Progenitor cell of endocrine pancreas (in vitro differentiated cells): ENCODE data around the gene KCNQ1. TPM values are rescaled to one million over a fixed set of nuclear protein-coding genes. Genes with fewer than 3 reads are reported as not detected.

ENCODE experiments used
- DNase-seq: peaks from one replicate; pipeline ENCODE4 v3.0.0; 2021; ENCODE audit warnings: low spot score; ENCODE audit not compliant: unreplicated experiment
- H3K27ac Mint-ChIP-seq: 2 replicates; pipeline ENCODE4 v1.8.0; 2021; ENCODE audit warnings: mild to moderate bottlenecking, moderate library complexity, mixed read lengths
- H3K27me3 Mint-ChIP-seq: 2 replicates; pipeline ENCODE4 v1.8.0; 2021; ENCODE audit warnings: mixed read lengths
- H3K36me3 Mint-ChIP-seq: 2 replicates; pipeline ENCODE4 v1.8.0; 2022; ENCODE audit warnings: mixed read lengths; ENCODE audit not compliant: insufficient read depth
- H3K4me1 Mint-ChIP-seq: 2 replicates; pipeline ENCODE4 v1.8.0; 2021; ENCODE audit warnings: low read depth, mixed read lengths
- H3K4me3 Mint-ChIP-seq: 2 replicates; pipeline ENCODE4 v1.8.0; 2021; ENCODE audit warnings: low read depth, mild to moderate bottlenecking, moderate library complexity, mixed read lengths
- H3K9me3 Mint-ChIP-seq: 2 replicates; pipeline ENCODE4 v1.8.0; 2021; ENCODE audit warnings: low read depth, mixed read lengths
- CTCF ChIP-seq: fragments of 200-600 bp; sonication (generic); IDR thresholded peaks from one replicate; pipeline ENCODE4 v1.5.0; 2021; ENCODE audit warnings: antibody characterized with exemption, mild to moderate bottlenecking; ENCODE audit not compliant: unreplicated experiment
- total RNA-seq: library from RNA; stranded (reverse); gene quantifications from 2 replicates; pipeline ENCODE4 v1.2.1, GENCODE V29; 2021

KCNQ1 gene
- total RNA-seq, 1 donor from 2014 or later = 3.3 TPM

- Mint-ChIP-seq H3K9me3 (no peaks in the 10 kb centered on the region), H3K4me1 (peaks cover under 1% of the 10 kb centered on the region), H3K36me3 (peaks cover 3% of the 10 kb centered on the region), H3K4me3 (no peak overlapping the region), H3K27me3 (peaks cover 22% of the 10 kb centered on the region), H3K27ac (no peak overlapping the region)
- DNase-seq = no peak
- no peak for TF ChIP-seq CTCF
Observed at GRCh38 chr11:2877474-2877873, 432.7 kb downstream of the KCNQ1 start.

GRCh38 chr11:2878782-2879181 is 434.0 kb downstream of the KCNQ1 start:
- Mint-ChIP-seq H3K4me1 (peaks cover 9% of the 10 kb centered on the region), H3K4me3 (no peak overlapping the region)

GRCh38 chr11:2880646-2881045 is 435.8 kb downstream of the KCNQ1 start:
- Mint-ChIP-seq H3K4me3 (no peak overlapping the region), H3K27me3 (peaks cover 16% of the 10 kb centered on the region), H3K27ac (no peak overlapping the region), H3K36me3 (peaks cover 9% of the 10 kb centered on the region), H3K9me3 (no peaks in the 10 kb centered on the region), H3K4me1 (peaks cover 9% of the 10 kb centered on the region)
- DNase-seq = no peak
- no peak for TF ChIP-seq CTCF

More at GRCh38 chr11:2878782-2879181, 434.0 kb downstream of the KCNQ1 start:
- H3K36me3 Mint-ChIP-seq = peaks cover 9% of the 10 kb centered on the region
- H3K27ac Mint-ChIP-seq = no peak overlapping the region
- no peaks in the 10 kb centered on the region for H3K9me3 Mint-ChIP-seq
- peaks cover 26% of the 10 kb centered on the region for H3K27me3 Mint-ChIP-seq
- TF ChIP-seq CTCF = no peak
- no peak for DNase-seq

GRCh38 chr11:2881076-2881980 is 436.5 kb downstream of the KCNQ1 start:
- Mint-ChIP-seq H3K27me3 (peaks cover 13% of the 10 kb centered on the region), H3K36me3 (peaks cover 9% of the 10 kb centered on the region), H3K4me1 (peaks cover 9% of the 10 kb centered on the region), H3K4me3 (no peak overlapping the region), H3K27ac (no peak overlapping the region), H3K9me3 (no peaks in the 10 kb centered on the region)
- DNase-seq = no peak
- no peak for TF ChIP-seq CTCF

GRCh38 chr11:2881981-2882375 is 437.2 kb downstream of the KCNQ1 start:
- Mint-ChIP-seq H3K9me3 (no peaks in the 10 kb centered on the region), H3K27ac (no peak overlapping the region), H3K4me1 (peaks cover 14% of the 10 kb centered on the region), H3K4me3 (peak overlapping the region; percentile 78), H3K27me3 (peaks cover 13% of the 10 kb centered on the region), H3K36me3 (peaks cover 9% of the 10 kb centered on the region)
- no peak for TF ChIP-seq CTCF
- no peak for DNase-seq
